ENCODE data around the gene DMRTB1.

Gene DMRTB1

DNA sequence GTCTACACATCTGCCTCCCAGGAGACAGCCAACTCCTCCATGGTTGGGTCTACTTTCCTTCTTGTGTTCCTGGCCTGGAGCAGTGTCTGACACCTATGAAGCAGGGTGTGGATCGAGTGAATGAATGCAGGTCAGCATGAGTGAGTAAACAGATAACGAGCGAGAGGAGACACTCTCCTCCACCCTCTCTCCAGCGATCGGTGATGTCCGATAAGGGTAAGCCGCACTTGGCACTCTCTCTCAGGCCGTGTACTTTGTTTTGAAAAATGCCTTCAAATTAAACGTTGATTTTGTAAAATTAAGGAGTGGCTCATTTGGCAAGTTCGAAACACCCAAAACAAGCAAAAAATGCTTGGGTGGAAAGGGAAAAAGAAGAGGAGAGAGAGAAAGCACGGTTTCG lies 43.8 kb upstream of the DMRTB1 start:
- Histone ChIP-seq H3K9me3 (ENCODE audit: insufficient read depth, low read depth, low read length) (peaks cover 3% of the 10 kb centered on the region), H4K12ac (ENCODE audit: low read depth, low read length) (no peak overlapping the region), H3K27ac (ENCODE audit: low read depth, low read length) (no peak overlapping the region), H3K4me2 (ENCODE audit: low read length) (no peak overlapping the region), H3K23ac (ENCODE audit: low read length) (peak overlapping the region; percentile 17), H3K4me3 (ENCODE audit: low read depth, low read length) (no peak overlapping the region), H3K27me3 (ENCODE audit: insufficient read depth, low read length) (no peaks in the 10 kb centered on the region), H3K14ac (ENCODE audit: low read length) (no peak overlapping the region), H4K91ac (ENCODE audit: low read depth, low read length) (no peak overlapping the region), H4K8ac (ENCODE audit: low read depth, low read length) (no peak overlapping the region), H3K79me2 (ENCODE audit: control insufficient read depth, insufficient read depth, low read length, poor library complexity) (no peaks in the 10 kb centered on the region), H3K4me1 (ENCODE audit: control insufficient read depth in 1 of 2, insufficient read depth in 2 of 2, low read length in 2 of 2) (peaks cover 8 to 10% of the 10 kb centered on the region in 2 experiments), H2AK5ac (ENCODE audit: low read length) (no peak overlapping the region), H3K79me1 (ENCODE audit: low read length) (no peaks in the 10 kb centered on the region), H2BK5ac (ENCODE audit: low read depth, low read length, poor library complexity) (no peak overlapping the region), H2BK120ac (ENCODE audit: insufficient read depth, low read length, poor library complexity) (no peak overlapping the region), H3K9ac (ENCODE audit: low read length) (no peak overlapping the region), H3K4ac (ENCODE audit: low read depth, low read length) (no peak overlapping the region), H3K36me3 (ENCODE audit: control insufficient read depth in 1 of 2, insufficient read depth in 2 of 2, low read length in 2 of 2) (no peaks in the 10 kb centered on the region), H3K18ac (ENCODE audit: low read length) (no peak overlapping the region), H2AFZ (ENCODE audit: insufficient read depth, low read length, poor library complexity) (no peak overlapping the region), H2BK12ac (ENCODE audit: low read length) (no peak overlapping the region)
- DNase-seq = no peak
- no CpG with 5 or more reads among the region's 12 CpGs for WGBS (ENCODE audit: extremely low coverage, insufficient coverage, insufficient read length)

DNA sequence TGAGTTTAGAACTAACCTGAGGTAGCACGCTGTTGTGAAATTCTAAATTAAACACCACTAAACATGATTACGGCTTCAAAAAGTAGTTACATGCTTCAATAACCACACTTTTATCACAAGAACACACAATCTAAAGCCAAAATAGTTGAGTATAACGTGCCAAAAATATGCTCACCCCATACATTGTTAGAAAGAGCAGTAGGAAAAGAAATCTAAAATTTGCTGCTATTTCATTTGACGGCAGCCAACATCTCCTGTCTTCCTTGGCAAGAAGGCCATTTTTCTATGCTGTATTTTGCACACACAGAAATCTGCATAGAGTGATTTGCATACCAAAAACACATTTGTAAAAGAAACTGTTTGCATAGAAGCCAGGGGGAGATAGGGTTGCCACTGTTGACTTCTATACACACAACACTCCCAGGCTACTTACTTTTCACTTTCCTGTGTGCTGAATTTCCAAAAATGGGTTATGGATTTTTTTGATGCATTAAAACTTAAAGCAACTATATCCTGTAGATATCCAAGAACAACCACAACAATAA lies 42.9 kb upstream of the DMRTB1 start:
- no peak overlapping the region for H4K91ac ChIP-seq (ENCODE audit: low read depth, low read length)
- H2BK5ac ChIP-seq (ENCODE audit: low read depth, low read length, poor library complexity) = no peak overlapping the region
- H3K4me1 ChIP-seq (ENCODE audit: control insufficient read depth in 1 of 2, insufficient read depth in 2 of 2, low read length in 2 of 2) = peaks cover 8 to 10% of the 10 kb centered on the region in 2 experiments
- H3K79me1 ChIP-seq (ENCODE audit: low read length) = no peaks in the 10 kb centered on the region
- no peak overlapping the region for H3K4me2 ChIP-seq (ENCODE audit: low read length)
- H3K79me2 ChIP-seq (ENCODE audit: control insufficient read depth, insufficient read depth, low read length, poor library complexity) = no peaks in the 10 kb centered on the region
- no CpG with 5 or more reads among the region's 4 CpGs for WGBS (ENCODE audit: extremely low coverage, insufficient coverage, insufficient read length)
- no peak overlapping the region for H3K9ac ChIP-seq (ENCODE audit: low read length)
- H3K9me3 ChIP-seq (ENCODE audit: insufficient read depth, low read depth, low read length) = peaks cover 3% of the 10 kb centered on the region
- H3K23ac ChIP-seq (ENCODE audit: low read length) = no peak overlapping the region
- no peaks in the 10 kb centered on the region for H3K36me3 ChIP-seq (ENCODE audit: control insufficient read depth in 1 of 2, insufficient read depth in 2 of 2, low read length in 2 of 2)
- H2BK12ac ChIP-seq (ENCODE audit: low read length) = no peak overlapping the region
- H3K18ac ChIP-seq (ENCODE audit: low read length) = no peak overlapping the region
- H3K27ac ChIP-seq (ENCODE audit: low read depth, low read length) = no peak overlapping the region
- no peak overlapping the region for H2AK5ac ChIP-seq (ENCODE audit: low read length)
- no peak overlapping the region for H2AFZ ChIP-seq (ENCODE audit: insufficient read depth, low read length, poor library complexity)
- no peak overlapping the region for H3K14ac ChIP-seq (ENCODE audit: low read length)
- H3K4ac ChIP-seq (ENCODE audit: low read depth, low read length) = no peak overlapping the region
- H3K4me3 ChIP-seq (ENCODE audit: low read depth, low read length) = no peak overlapping the region
- H4K12ac ChIP-seq (ENCODE audit: low read depth, low read length) = no peak overlapping the region
- H2BK120ac ChIP-seq (ENCODE audit: insufficient read depth, low read length, poor library complexity) = no peak overlapping the region
- H4K8ac ChIP-seq (ENCODE audit: low read depth, low read length) = no peak overlapping the region
- H3K27me3 ChIP-seq (ENCODE audit: insufficient read depth, low read length) = no peaks in the 10 kb centered on the region
- DNase-seq = no peak

DNA sequence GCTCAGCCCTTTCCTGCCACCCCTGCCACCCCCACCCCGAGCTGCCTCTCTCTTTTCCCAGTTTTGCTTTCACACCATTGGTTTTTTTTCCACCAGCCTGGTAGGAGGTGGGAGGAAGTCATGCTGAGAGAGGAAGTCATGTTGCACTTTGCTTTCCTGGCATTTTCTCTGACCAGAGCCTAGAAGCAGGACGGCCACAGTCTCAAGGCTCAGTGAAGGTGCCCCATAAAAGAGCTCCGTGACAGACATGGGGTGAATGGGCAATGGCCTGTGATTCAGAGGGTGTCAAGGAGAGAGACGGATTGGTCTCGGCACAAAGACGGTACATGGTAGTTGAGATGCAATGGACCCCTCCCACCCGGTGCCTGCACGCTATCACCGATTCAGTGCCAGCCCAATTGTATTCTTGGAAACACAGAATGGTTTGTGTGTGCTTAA lies 42.1 kb upstream of the DMRTB1 start:
- H3K36me3 ChIP-seq (ENCODE audit: control insufficient read depth in 1 of 2, insufficient read depth in 2 of 2, low read length in 2 of 2) = no peaks in the 10 kb centered on the region
- H3K9me3 ChIP-seq (ENCODE audit: insufficient read depth, low read depth, low read length) = peaks cover 3% of the 10 kb centered on the region
- no CpG with 5 or more reads among the region's 9 CpGs for WGBS (ENCODE audit: extremely low coverage, insufficient coverage, insufficient read length)
- no peak overlapping the region for H3K14ac ChIP-seq (ENCODE audit: low read length)
- no peak overlapping the region for H3K9ac ChIP-seq (ENCODE audit: low read length)
- H3K4me1 ChIP-seq (ENCODE audit: control insufficient read depth in 1 of 2, insufficient read depth in 2 of 2, low read length in 2 of 2) = peaks cover 4 to 5% of the 10 kb centered on the region in 2 experiments
- no peaks in the 10 kb centered on the region for H3K27me3 ChIP-seq (ENCODE audit: insufficient read depth, low read length)
- no peak overlapping the region for H2AK5ac ChIP-seq (ENCODE audit: low read length)
- no peak overlapping the region for H4K12ac ChIP-seq (ENCODE audit: low read depth, low read length)
- no peak overlapping the region for H3K4me2 ChIP-seq (ENCODE audit: low read length)
- H4K8ac ChIP-seq (ENCODE audit: low read depth, low read length) = no peak overlapping the region
- H2BK5ac ChIP-seq (ENCODE audit: low read depth, low read length, poor library complexity) = no peak overlapping the region
- no peak overlapping the region for H2BK120ac ChIP-seq (ENCODE audit: insufficient read depth, low read length, poor library complexity)
- DNase-seq = no peak
- no peaks in the 10 kb centered on the region for H3K79me2 ChIP-seq (ENCODE audit: control insufficient read depth, insufficient read depth, low read length, poor library complexity)
- H2BK12ac ChIP-seq (ENCODE audit: low read length) = no peak overlapping the region
- no peak overlapping the region for H2AFZ ChIP-seq (ENCODE audit: insufficient read depth, low read length, poor library complexity)
- no peaks in the 10 kb centered on the region for H3K79me1 ChIP-seq (ENCODE audit: low read length)
- no peak overlapping the region for H3K27ac ChIP-seq (ENCODE audit: low read depth, low read length)
- no peak overlapping the region for H3K18ac ChIP-seq (ENCODE audit: low read length)
- H3K4me3 ChIP-seq (ENCODE audit: low read depth, low read length) = no peak overlapping the region
- no peak overlapping the region for H4K91ac ChIP-seq (ENCODE audit: low read depth, low read length)
- no peak overlapping the region for H3K4ac ChIP-seq (ENCODE audit: low read depth, low read length)
- no peak overlapping the region for H3K23ac ChIP-seq (ENCODE audit: low read length)

DNA sequence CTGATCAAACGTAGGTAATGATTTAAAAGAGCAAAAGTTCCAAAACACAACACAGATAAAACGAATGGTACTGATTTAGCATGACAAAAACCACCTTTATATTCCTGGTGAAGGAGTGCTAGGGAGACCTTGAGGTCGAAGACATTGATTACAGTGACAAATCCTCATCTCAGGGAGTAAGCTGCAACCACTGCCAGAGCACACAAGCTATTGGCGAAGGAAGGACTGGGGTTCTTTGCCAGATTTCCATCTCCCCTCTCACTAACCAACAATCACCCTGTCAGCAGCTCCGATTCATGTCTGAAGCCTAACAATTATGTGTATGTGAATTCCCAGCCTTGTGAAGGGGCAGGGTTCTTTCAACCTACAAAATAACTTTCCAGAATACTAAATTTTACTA lies 40.2 kb upstream of the DMRTB1 start:
- Histone ChIP-seq H2BK12ac (ENCODE audit: low read length) (no peak overlapping the region), H3K4me3 (ENCODE audit: low read depth, low read length) (no peak overlapping the region), H3K23ac (ENCODE audit: low read length) (peak overlapping the region; percentile 61), H2AFZ (ENCODE audit: insufficient read depth, low read length, poor library complexity) (no peak overlapping the region), H3K36me3 (ENCODE audit: control insufficient read depth in 1 of 2, insufficient read depth in 2 of 2, low read length in 2 of 2) (no peaks in the 10 kb centered on the region), H3K79me2 (ENCODE audit: control insufficient read depth, insufficient read depth, low read length, poor library complexity) (no peaks in the 10 kb centered on the region), H2AK5ac (ENCODE audit: low read length) (no peak overlapping the region), H2BK5ac (ENCODE audit: low read depth, low read length, poor library complexity) (no peak overlapping the region), H3K4me1 (ENCODE audit: control insufficient read depth in 1 of 2, insufficient read depth in 2 of 2, low read length in 2 of 2) (no peaks in the 10 kb centered on the region), H3K18ac (ENCODE audit: low read length) (no peak overlapping the region), H4K8ac (ENCODE audit: low read depth, low read length) (no peak overlapping the region), H3K9me3 (ENCODE audit: insufficient read depth, low read depth, low read length) (peaks cover 3% of the 10 kb centered on the region), H2BK120ac (ENCODE audit: insufficient read depth, low read length, poor library complexity) (no peak overlapping the region), H3K27me3 (ENCODE audit: insufficient read depth, low read length) (no peaks in the 10 kb centered on the region), H3K79me1 (ENCODE audit: low read length) (no peaks in the 10 kb centered on the region), H3K14ac (ENCODE audit: low read length) (no peak overlapping the region), H4K12ac (ENCODE audit: low read depth, low read length) (no peak overlapping the region), H4K91ac (ENCODE audit: low read depth, low read length) (no peak overlapping the region), H3K27ac (ENCODE audit: low read depth, low read length) (no peak overlapping the region), H3K9ac (ENCODE audit: low read length) (peak overlapping the region; percentile 26), H3K4me2 (ENCODE audit: low read length) (no peak overlapping the region), H3K4ac (ENCODE audit: low read depth, low read length) (no peak overlapping the region)
- DNase-seq = no peak
- WGBS (ENCODE audit: extremely low coverage, insufficient coverage, insufficient read length) = no CpG with 5 or more reads among the region's 5 CpGs

Measured in trophoblast cell (in vitro differentiated cells and primary cell).